ENCODE data around the gene PAM. TPM values are rescaled to one million over a fixed set of nuclear protein-coding genes. Genes with fewer than 3 reads are reported as not detected.
"Not testable (repeated sequence)": the region's sequence is repeated elsewhere in the genome, so short reads cannot be mapped to it uniquely, and the experiment has no call there.

PAM gene
- total and polyA plus RNA-seq, 3 experiments from 2014 or later = 58.7 to 65.0 (median 59.8) TPM

DNA sequence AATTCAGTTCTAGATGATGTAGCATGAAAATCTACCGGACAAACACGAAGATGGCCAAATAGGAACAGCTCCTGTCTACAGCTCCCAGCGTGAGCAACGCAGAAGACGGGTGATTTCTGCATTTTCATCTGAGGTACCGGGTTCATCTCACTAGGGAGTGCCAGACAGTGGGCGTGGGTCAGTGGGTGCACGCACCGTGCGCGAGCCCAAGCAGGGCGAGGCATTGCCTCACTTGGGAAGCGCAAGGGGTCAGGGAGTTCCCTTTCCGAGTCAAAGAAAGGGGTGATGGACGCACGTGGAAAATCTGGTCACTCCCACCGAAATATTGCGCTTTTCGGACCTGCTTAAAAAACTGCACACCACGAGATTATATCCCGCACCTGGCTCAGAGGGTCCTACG, 291.6 kb downstream of the PAM start:
- POLR2A ChIA-PET, H3K27ac Mint-ChIP-seq, DNase-seq: not testable (repeated sequence)

GRCh38 chr5:103057208-103058130, 302.4 kb downstream of the PAM start:
- POLR2A ChIA-PET = no interaction called here
- no peak for DNase-seq
- H3K36me3 Mint-ChIP-seq = peaks cover 0 to 11% (median 0%) of the 10 kb centered on the region in 3 donors

More for the DNA sequence above, 291.6 kb downstream of the PAM start:
- CTCF ChIA-PET; H3K36me3 Mint-ChIP-seq; H3K4me1 ChIP-seq (ENCODE audit: insufficient read depth, low read length); H3K27me3 ChIP-seq (ENCODE audit: insufficient read depth, low read length, poor library complexity, severe bottlenecking); H3K4me1 Mint-ChIP-seq; H3K4me3 ChIP-seq (ENCODE audit: low read length); H3K36me3 ChIP-seq (ENCODE audit: insufficient read depth, low read length); H3K9me3 ChIP-seq (ENCODE audit: low read length); H3K27ac ChIP-seq (ENCODE audit: low read depth, low read length); H3K4me3 Mint-ChIP-seq; H3K9me3 Mint-ChIP-seq: not testable (repeated sequence)
- peaks cover 5 to 42% of the 10 kb centered on the region in 2 donors for H3K27me3 Mint-ChIP-seq

GRCh38 chr5:103059525-103059924, 304.4 kb downstream of the PAM start:
- POLR2A ChIA-PET = no interaction called here
- CTCF ChIA-PET = no interaction called here
- no peak overlapping the region for H3K4me3 Mint-ChIP-seq
- no peaks in the 10 kb centered on the region for H3K9me3 ChIP-seq (ENCODE audit: low read length)
- H3K27me3 Mint-ChIP-seq = peaks cover 4 to 8% of the 10 kb centered on the region in 2 donors
- no peaks in the 10 kb centered on the region for H3K4me1 ChIP-seq (ENCODE audit: insufficient read depth, low read length)
- no peak overlapping the region for H3K27ac Mint-ChIP-seq
- no peak for DNase-seq
- H3K36me3 ChIP-seq (ENCODE audit: insufficient read depth, low read length) = no peaks in the 10 kb centered on the region
- H3K27me3 ChIP-seq (ENCODE audit: insufficient read depth, low read length, poor library complexity, severe bottlenecking) = no peaks in the 10 kb centered on the region
- H3K27ac ChIP-seq (ENCODE audit: low read depth, low read length) = no peak overlapping the region
- H3K4me3 ChIP-seq (ENCODE audit: low read length) = no peak overlapping the region
- H3K9me3 Mint-ChIP-seq = peaks cover 0 to 4% (median 3%) of the 10 kb centered on the region in 5 donors
- peaks cover 0 to 9% (median 0%) of the 10 kb centered on the region in 3 donors for H3K4me1 Mint-ChIP-seq
- peaks cover 0 to 11% (median 0%) of the 10 kb centered on the region in 3 donors for H3K36me3 Mint-ChIP-seq

More at GRCh38 chr5:103057208-103058130, 302.4 kb downstream of the PAM start:
- H3K36me3 ChIP-seq (ENCODE audit: insufficient read depth, low read length) = no peaks in the 10 kb centered on the region
- H3K27me3 ChIP-seq (ENCODE audit: insufficient read depth, low read length, poor library complexity, severe bottlenecking) = no peaks in the 10 kb centered on the region
- no peaks in the 10 kb centered on the region for H3K9me3 ChIP-seq (ENCODE audit: low read length)
- Mint-ChIP-seq H3K27me3 (peaks cover 0 to 5% of the 10 kb centered on the region in 2 donors), H3K9me3 (peaks cover 0 to 4% (median 3%) of the 10 kb centered on the region in 5 donors), H3K4me1 (peaks cover 0 to 9% (median 0%) of the 10 kb centered on the region in 3 donors), H3K27ac (no peak overlapping the region), H3K4me3 (peak overlapping the region in 1 of 7 donors; percentile 20)
- no peak overlapping the region for H3K27ac ChIP-seq (ENCODE audit: low read depth, low read length)
- no peaks in the 10 kb centered on the region for H3K4me1 ChIP-seq (ENCODE audit: insufficient read depth, low read length)
- H3K4me3 ChIP-seq (ENCODE audit: low read length) = no peak overlapping the region
- CTCF ChIA-PET = no interaction called here

GRCh38 chr5:103060424-103060954, 305.4 kb downstream of the PAM start:
- Histone ChIP-seq H3K27me3 (ENCODE audit: insufficient read depth, low read length, poor library complexity, severe bottlenecking) (no peaks in the 10 kb centered on the region), H3K4me1 (ENCODE audit: insufficient read depth, low read length) (no peaks in the 10 kb centered on the region), H3K4me3 (ENCODE audit: low read length) (no peak overlapping the region), H3K27ac (ENCODE audit: low read depth, low read length) (no peak overlapping the region), H3K9me3 (ENCODE audit: low read length) (no peaks in the 10 kb centered on the region), H3K36me3 (ENCODE audit: insufficient read depth, low read length) (no peaks in the 10 kb centered on the region)
- DNase-seq = no peak
- H3K4me3 Mint-ChIP-seq = no peak overlapping the region
- no peak overlapping the region for H3K27ac Mint-ChIP-seq
- peaks cover 0 to 9% (median 0%) of the 10 kb centered on the region in 3 donors for H3K4me1 Mint-ChIP-seq
- peaks cover 4 to 5% of the 10 kb centered on the region in 2 donors for H3K27me3 Mint-ChIP-seq
- peaks cover 0 to 6% (median 0%) of the 10 kb centered on the region in 3 donors for H3K36me3 Mint-ChIP-seq
- POLR2A ChIA-PET = no interaction called here
- CTCF ChIA-PET = no interaction called here
- H3K9me3 Mint-ChIP-seq = peaks cover 0 to 3% (median 0%) of the 10 kb centered on the region in 5 donors

DNA sequence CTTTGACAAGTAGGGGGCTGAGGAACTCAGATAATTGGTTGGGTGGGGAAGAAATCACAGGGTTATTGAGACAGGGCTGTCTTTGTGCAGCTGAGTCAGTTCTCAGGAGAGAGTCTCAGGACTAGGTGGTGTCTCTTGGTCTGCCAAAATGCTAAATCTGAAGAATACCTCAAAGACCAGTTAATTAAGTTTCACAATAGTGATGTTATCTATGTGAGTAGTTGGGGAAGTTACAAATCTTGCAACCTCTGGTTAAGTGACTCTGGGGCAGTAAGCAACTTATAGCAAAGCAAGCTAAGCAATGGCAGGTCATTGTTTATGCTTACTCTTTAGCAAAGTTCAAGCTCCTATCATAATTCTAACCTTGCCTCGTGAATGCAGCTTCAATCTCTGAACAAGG, 311.2 kb downstream of the PAM start:
- Mint-ChIP-seq H3K4me1 (no peaks in the 10 kb centered on the region), H3K27ac (peak overlapping the region in 1 of 8 donors; percentile 76), H3K9me3 (no peaks in the 10 kb centered on the region), H3K27me3 (peaks cover 7 to 8% of the 10 kb centered on the region in 2 donors), H3K36me3 (no peaks in the 10 kb centered on the region), H3K4me3 (no peak overlapping the region)
- Histone ChIP-seq H3K27ac (ENCODE audit: low read depth, low read length) (no peak overlapping the region), H3K9me3 (ENCODE audit: low read length) (no peaks in the 10 kb centered on the region), H3K36me3 (ENCODE audit: insufficient read depth, low read length) (no peaks in the 10 kb centered on the region), H3K4me3 (ENCODE audit: low read length) (no peak overlapping the region), H3K27me3 (ENCODE audit: insufficient read depth, low read length, poor library complexity, severe bottlenecking) (no peaks in the 10 kb centered on the region), H3K4me1 (ENCODE audit: insufficient read depth, low read length) (no peaks in the 10 kb centered on the region)
- ChIA-PET CTCF (no interaction called here), POLR2A (no interaction called here)
- no peak for DNase-seq

- H3K9me3 Mint-ChIP-seq = peaks cover 30 to 54% (median 43%) of the 10 kb centered on the region in 5 donors
- H3K9me3 ChIP-seq (ENCODE audit: low read length); H3K36me3 ChIP-seq (ENCODE audit: insufficient read depth, low read length); H3K27ac Mint-ChIP-seq; H3K4me1 ChIP-seq (ENCODE audit: insufficient read depth, low read length); H3K4me3 Mint-ChIP-seq; H3K27ac ChIP-seq (ENCODE audit: low read depth, low read length); H3K27me3 ChIP-seq (ENCODE audit: insufficient read depth, low read length, poor library complexity, severe bottlenecking); DNase-seq; CTCF ChIA-PET; POLR2A ChIA-PET; H3K4me1 Mint-ChIP-seq; H3K4me3 ChIP-seq (ENCODE audit: low read length): not testable (repeated sequence)
- H3K27me3 Mint-ChIP-seq = peaks cover 4 to 11% of the 10 kb centered on the region in 2 donors
- peaks cover 0 to 40% (median 7%) of the 10 kb centered on the region in 3 donors for H3K36me3 Mint-ChIP-seq
Observed at GRCh38 chr5:103073500-103073899, 318.4 kb downstream of the PAM start.

- H3K27me3 Mint-ChIP-seq = peaks cover 4 to 11% of the 10 kb centered on the region in 2 donors
- no peak overlapping the region for H3K27ac ChIP-seq (ENCODE audit: low read depth, low read length)
- H3K27me3 ChIP-seq (ENCODE audit: insufficient read depth, low read length, poor library complexity, severe bottlenecking) = no peaks in the 10 kb centered on the region
- no peak for DNase-seq
- no peak overlapping the region for H3K4me3 Mint-ChIP-seq
- no peaks in the 10 kb centered on the region for H3K4me1 ChIP-seq (ENCODE audit: insufficient read depth, low read length)
- no peaks in the 10 kb centered on the region for H3K4me1 Mint-ChIP-seq
- H3K36me3 ChIP-seq (ENCODE audit: insufficient read depth, low read length) = no peaks in the 10 kb centered on the region
- POLR2A ChIA-PET = no interaction called here
- no peak overlapping the region for H3K4me3 ChIP-seq (ENCODE audit: low read length)
- H3K9me3 Mint-ChIP-seq = peaks cover 30 to 67% (median 55%) of the 10 kb centered on the region in 5 donors
- H3K9me3 ChIP-seq (ENCODE audit: low read length) = peaks cover 7% of the 10 kb centered on the region
- H3K27ac Mint-ChIP-seq = no peak overlapping the region
- CTCF ChIA-PET = no interaction called here
- H3K36me3 Mint-ChIP-seq = peaks cover 0 to 44% (median 7%) of the 10 kb centered on the region in 3 donors
Observed at GRCh38 chr5:103075442-103075841, 320.3 kb downstream of the PAM start.

All from CD8-positive, alpha-beta memory T cell (primary cell).